NCI-H1092 (cell line): Measurements from ENCODE around the gene DGKQ.
"Not testable (repeated sequence)": the region's sequence is repeated elsewhere in the genome, so short reads cannot be mapped to it uniquely, and the experiment has no call there.

Experiments used
- DNase-seq: peaks from one replicate; lab custom pipeline; 2025; lab: John Stamatoyannopoulos, UW

Gene DGKQ

GRCh38 chr4:925171-925570 lies 48.2 kb downstream of the DGKQ start:
- DNase-seq: no peak

DNA sequence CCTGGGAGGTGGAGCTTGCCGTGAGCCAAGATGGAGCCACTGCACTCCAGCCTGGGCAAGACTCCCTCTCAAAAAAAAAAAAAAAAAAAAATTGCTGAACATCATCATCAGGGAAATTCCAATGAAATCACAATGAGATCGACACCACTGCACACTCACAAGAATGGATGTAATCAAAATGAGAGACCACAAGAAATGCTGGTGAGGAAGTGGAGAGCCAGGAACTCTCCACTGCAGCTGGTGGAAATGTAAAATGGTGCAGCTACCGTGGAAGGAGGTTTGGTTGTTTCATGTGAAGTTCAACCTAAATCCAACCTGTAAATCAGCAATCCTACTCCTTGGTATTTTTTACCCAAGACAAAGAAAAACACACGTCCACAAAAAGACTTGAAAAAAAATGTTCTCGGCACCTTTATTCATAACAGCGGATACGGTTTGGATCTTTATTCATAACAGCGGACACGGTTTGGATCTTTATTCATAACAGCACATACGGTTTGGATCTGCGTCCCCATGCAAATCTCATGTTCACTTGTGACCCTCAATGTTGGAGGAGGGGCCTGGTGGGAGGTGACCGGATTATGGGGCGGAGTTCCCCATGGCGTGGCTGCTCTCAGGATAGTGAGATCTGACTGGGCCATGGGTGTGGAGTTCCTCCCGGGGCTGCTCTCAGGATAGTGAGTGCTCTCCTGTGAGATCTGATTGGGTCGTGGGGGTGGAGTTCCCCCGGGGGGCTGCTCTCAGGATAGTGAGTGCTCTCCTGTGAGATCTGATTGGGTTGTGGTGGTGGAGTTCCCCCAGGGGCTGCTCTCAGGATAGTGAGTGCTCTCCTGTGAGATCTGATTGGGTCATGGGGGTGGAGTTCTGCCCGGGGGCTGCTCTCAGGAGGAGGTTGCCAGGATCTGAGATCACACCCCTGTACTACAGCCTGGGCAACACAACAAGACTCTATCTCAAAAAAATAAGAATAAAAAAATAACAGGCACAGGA lies 49.0 kb downstream of the DGKQ start:
- no peak for DNase-seq

- no peak for DNase-seq
These were observed 51.5 kb downstream of the DGKQ start for GRCh38 chr4:921830-922331.

- not testable (repeated sequence) for DNase-seq
These were observed 54.2 kb downstream of the DGKQ start for GRCh38 chr4:919004-919680.

GRCh38 chr4:918591-918990 lies 54.8 kb downstream of the DGKQ start:
- not testable (repeated sequence) for DNase-seq

DNA sequence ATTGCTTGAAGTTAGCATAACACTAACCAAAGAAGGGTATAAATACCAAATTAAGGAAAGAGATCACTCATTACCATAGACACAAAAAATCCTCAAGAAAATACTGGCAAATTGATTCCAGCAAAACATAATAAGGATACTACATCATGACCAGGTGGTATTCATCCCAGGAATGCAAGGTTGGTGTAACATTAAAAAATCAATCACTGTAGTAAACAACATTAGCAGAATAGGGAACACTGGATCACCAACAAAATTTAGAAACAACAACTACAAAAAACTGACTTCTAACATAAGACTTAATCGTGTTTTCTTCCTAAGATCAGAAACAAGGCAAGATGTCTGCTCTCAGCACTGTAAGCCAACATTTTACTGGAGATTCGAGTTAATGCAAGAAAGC lies 55.4 kb downstream of the DGKQ start:
- DNase-seq: no peak

GRCh38 chr4:917466-917865 lies 55.9 kb downstream of the DGKQ start:
- DNase-seq: no peak

DNA sequence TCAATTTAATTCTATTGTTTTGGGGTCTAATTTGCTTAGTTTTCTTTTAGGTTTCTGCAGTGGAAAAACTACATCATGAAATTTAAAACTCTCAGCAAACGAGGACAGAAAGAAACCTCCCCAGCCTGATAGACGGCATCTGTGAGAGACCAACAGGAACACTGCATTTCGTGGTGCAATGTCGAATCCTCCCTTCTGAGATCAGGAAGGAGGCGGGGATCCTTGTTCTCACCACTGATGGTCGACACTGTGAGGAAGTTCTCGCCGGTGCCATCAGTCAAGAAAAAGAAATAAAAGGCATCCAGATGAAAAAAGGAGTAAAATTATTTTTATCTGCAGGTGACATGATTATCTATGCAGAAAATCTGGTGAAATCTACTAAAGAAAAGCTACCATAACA lies 57.8 kb downstream of the DGKQ start:
- DNase-seq: no peak

DNA sequence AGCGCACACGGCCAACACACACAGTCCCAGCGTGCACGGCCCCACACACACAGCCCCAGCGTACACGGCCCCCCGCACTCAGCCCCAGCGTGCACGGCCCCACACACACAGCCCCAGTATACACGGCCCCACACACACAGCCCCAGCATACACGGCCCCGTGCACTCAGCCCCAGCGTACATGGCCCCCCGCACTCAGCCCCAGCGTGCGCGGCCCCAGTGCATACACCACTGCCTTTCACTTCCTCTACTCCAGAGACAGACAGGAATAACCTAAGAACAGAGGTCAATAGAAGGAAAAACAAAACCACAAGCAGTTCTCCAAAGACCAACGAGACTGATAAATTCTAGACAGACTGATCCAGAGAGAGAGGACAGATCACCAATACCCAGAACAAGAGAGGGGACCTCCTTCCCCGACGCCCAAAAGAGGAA lies 58.3 kb downstream of the DGKQ start:
- no peak for DNase-seq

- DNase-seq: no peak
These were observed 58.8 kb downstream of the DGKQ start for GRCh38 chr4:914531-914930.

DNA sequence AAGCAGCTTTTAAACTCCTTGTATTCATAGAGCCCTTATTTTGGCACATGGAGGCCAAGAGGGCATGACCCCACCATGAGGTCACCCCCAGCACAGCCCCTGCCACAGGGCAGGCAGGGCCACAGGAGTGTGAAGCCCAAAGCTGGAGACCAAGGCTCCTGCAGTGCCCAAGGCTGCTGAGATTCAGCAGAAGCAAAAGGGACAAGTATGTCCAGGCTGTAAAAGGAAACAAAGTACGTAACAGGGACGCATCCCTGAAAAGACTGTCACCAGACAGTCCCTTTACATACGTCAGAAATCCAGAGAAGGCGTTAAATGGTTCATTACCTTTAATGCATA lies 60.1 kb downstream of the DGKQ start:
- no peak for DNase-seq

GRCh38 chr4:912548-913279 lies 60.7 kb downstream of the DGKQ start:
- no peak for DNase-seq

DNA sequence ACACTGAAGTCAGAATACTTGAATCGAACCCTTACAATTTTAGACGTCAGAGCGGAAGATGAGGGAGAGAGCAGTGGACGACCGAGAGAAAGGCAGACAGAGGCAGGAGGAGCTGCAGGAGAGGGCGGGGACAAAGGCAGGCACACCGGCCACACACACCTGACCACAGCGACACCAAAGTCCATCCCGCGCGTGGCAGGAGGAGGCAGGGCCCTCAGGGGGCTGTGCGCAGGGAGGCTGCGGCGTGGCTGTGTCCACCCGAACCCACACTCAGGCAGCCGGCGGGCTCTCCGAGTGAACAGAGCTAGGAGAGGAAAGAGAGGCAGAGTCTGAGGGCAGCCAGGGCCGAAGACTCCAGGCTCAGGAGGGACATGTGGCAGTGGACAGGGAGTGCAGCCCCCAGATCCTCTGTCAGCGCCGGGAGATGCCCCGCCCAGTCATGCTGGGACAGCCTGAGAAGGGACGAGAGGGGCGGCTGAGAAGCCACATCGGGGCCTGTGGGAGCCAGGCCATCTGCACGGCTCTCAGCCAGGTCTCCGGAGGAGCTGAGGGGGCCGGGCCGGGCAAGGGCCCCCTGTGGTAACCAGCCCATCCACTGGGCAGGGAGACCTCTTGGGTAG lies 61.4 kb downstream of the DGKQ start:
- no peak for DNase-seq

- DNase-seq: no peak
These were observed 62.1 kb downstream of the DGKQ start for GRCh38 chr4:911221-911751.

GRCh38 chr4:910366-911091 lies 62.8 kb downstream of the DGKQ start:
- DNase-seq: no peak

GRCh38 chr4:909821-910220 lies 63.5 kb downstream of the DGKQ start:
- DNase-seq: no peak

GRCh38 chr4:909131-909571 lies 64.2 kb downstream of the DGKQ start:
- no peak for DNase-seq
